ENCODE results near the gene ELL. TPM values are rescaled to one million over a fixed set of nuclear protein-coding genes. Genes with fewer than 3 reads are reported as not detected.

ELL gene
- total RNA-seq, 1 donor = 28.8 TPM

- no peak for DNase-seq (ENCODE audit: low read depth in 2 of 3, low spot score in 2 of 3)
Observed at GRCh38 chr19:18474366-18474887, 47.4 kb downstream of the ELL start.

- no peak for DNase-seq (ENCODE audit: low read depth in 2 of 3, low spot score in 2 of 3)
Observed at GRCh38 chr19:18473706-18474087, 48.2 kb downstream of the ELL start.

- no peak for DNase-seq (ENCODE audit: low read depth in 2 of 3, low spot score in 2 of 3)
Observed at GRCh38 chr19:18473003-18473705, 48.7 kb downstream of the ELL start.

GRCh38 chr19:18470787-18471186 lies 51.1 kb downstream of the ELL start:
- DNase-seq (ENCODE audit: low read depth in 2 of 3, low spot score in 2 of 3) = no peak

- DNase-seq (ENCODE audit: low read depth in 2 of 3, low spot score in 2 of 3) = peak; percentile 43 to 63 (median 52)
Observed at GRCh38 chr19:18469069-18469846, 52.6 kb downstream of the ELL start.

- no peak for DNase-seq (ENCODE audit: low read depth in 2 of 3, low spot score in 2 of 3)
Observed at GRCh38 chr19:18468517-18468916, 53.4 kb downstream of the ELL start.

- no peak for DNase-seq (ENCODE audit: low read depth in 2 of 3, low spot score in 2 of 3)
Observed at GRCh38 chr19:18467978-18468377, 53.9 kb downstream of the ELL start.

- DNase-seq (ENCODE audit: low read depth in 2 of 3, low spot score in 2 of 3) = no peak
Observed at GRCh38 chr19:18466354-18466753, 55.5 kb downstream of the ELL start.

GRCh38 chr19:18465964-18466339 lies 55.9 kb downstream of the ELL start:
- DNase-seq (ENCODE audit: low read depth in 2 of 3, low spot score in 2 of 3) = no peak

GRCh38 chr19:18465214-18465963 lies 56.5 kb downstream of the ELL start:
- no peak for DNase-seq (ENCODE audit: low read depth in 2 of 3, low spot score in 2 of 3)

- DNase-seq (ENCODE audit: low read depth in 2 of 3, low spot score in 2 of 3) = no peak
Observed at GRCh38 chr19:18464646-18465045, 57.2 kb downstream of the ELL start.

GRCh38 chr19:18461471-18461870 lies 60.4 kb downstream of the ELL start:
- DNase-seq (ENCODE audit: low read depth in 2 of 3, low spot score in 2 of 3) = no peak

- no peak for DNase-seq (ENCODE audit: low read depth in 2 of 3, low spot score in 2 of 3)
Observed at GRCh38 chr19:18460900-18461299, 61.0 kb downstream of the ELL start.

- no peak for DNase-seq (ENCODE audit: low read depth in 2 of 3, low spot score in 2 of 3)
Observed at GRCh38 chr19:18457483-18458331, 64.2 kb downstream of the ELL start.

- no peak for DNase-seq (ENCODE audit: low read depth in 2 of 3, low spot score in 2 of 3)
Observed at GRCh38 chr19:18456974-18457373, 64.9 kb downstream of the ELL start.

- DNase-seq (ENCODE audit: low read depth in 2 of 3, low spot score in 2 of 3) = no peak
Observed at GRCh38 chr19:18456279-18456678, 65.6 kb downstream of the ELL start.

- no peak for DNase-seq (ENCODE audit: low read depth in 2 of 3, low spot score in 2 of 3)
Observed at GRCh38 chr19:18453269-18454024, 68.4 kb downstream of the ELL start.

- no peak for DNase-seq (ENCODE audit: low read depth in 2 of 3, low spot score in 2 of 3)
Observed at GRCh38 chr19:18452386-18452785, 69.5 kb downstream of the ELL start.

GRCh38 chr19:18450931-18451836 lies 70.7 kb downstream of the ELL start:
- DNase-seq (ENCODE audit: low read depth in 2 of 3, low spot score in 2 of 3) = peak; percentile 68 to 78 (median 68)
